K562 (cell line): ENCODE results near the gene CXCL1. TPM values are rescaled to one million over a fixed set of nuclear protein-coding genes. Genes with fewer than 3 reads are reported as not detected.

ENCODE experiments used
- ADNP ChIP-seq: fragments of 200-800 bp; sonication (Bioruptor generic); IDR thresholded peaks from 2 replicates; pipeline ENCODE4 v1.6.1; 2016; ENCODE audit warnings: missing genetic modification characterization, missing compliant biosample characterization
- CBFA2T3 ChIP-seq: fragments of 450-650 bp; IDR thresholded peaks from 2 replicates; pipeline ENCODE4 v1.6.1; 2017
- CTCF ChIP-seq, 3 experiments: IDR thresholded peaks in 2 of 3; conservative IDR thresholded peaks in 1 of 3; 2 replicates each; pipeline ENCODE4 v1.5.1; 2011 to 2012; ENCODE audit warnings: low read length in 3 of 3, mild to moderate bottlenecking in 3 of 3, control low read depth in 2 of 3, improper control_type of control experiment in 1 of 3, inconsistent platforms in 1 of 3, low read depth in 1 of 3, mixed read lengths in 1 of 3, moderate library complexity in 1 of 3; ENCODE audit not compliant: insufficient read depth in 2 of 3
- ILK ChIP-seq: fragments of 450-650 bp; IDR thresholded peaks from 2 replicates; pipeline ENCODE4 v1.6.1; 2016; ENCODE audit warnings: missing genetic modification characterization, low read depth, mild to moderate bottlenecking, missing compliant biosample characterization, moderate library complexity, borderline replicate concordance
- MCM5 ChIP-seq: fragments of 450-650 bp; IDR thresholded peaks from 2 replicates; pipeline ENCODE4 v1.6.1; 2016; ENCODE audit warnings: low read depth
- MGA ChIP-seq: fragments of 450-650 bp; IDR thresholded peaks from 2 replicates; pipeline ENCODE4 v1.6.1; 2016; ENCODE audit warnings: mild to moderate bottlenecking, moderate library complexity
- NCOR1 ChIP-seq: fragments of 450-650 bp; IDR thresholded peaks from 2 replicates; pipeline ENCODE4 v1.6.1; 2016; ENCODE audit warnings: mild to moderate bottlenecking, moderate library complexity
- OTX1 ChIP-seq: fragments of 450-650 bp; formaldehyde crosslinking; IDR thresholded peaks from 2 replicates; pipeline ENCODE4 v1.4.0; 2022; ENCODE audit warnings: mild to moderate bottlenecking
- POLR2AphosphoS2 ChIP-seq: IDR thresholded peaks from 2 replicates; pipeline ENCODE4 v1.6.1; 2012; ENCODE audit warnings: low read length, improper control_type of control experiment
- RBM17 ChIP-seq: fragments of 200-400 bp; formaldehyde crosslinking; IDR thresholded peaks from 2 replicates; pipeline ENCODE4 v1.6.1; 2017; ENCODE audit warnings: low read depth, mild to moderate bottlenecking, low read length, borderline replicate concordance
- ZBTB33 ChIP-seq: sonication (generic); formaldehyde crosslinking; IDR thresholded peaks from 2 replicates; pipeline ENCODE4 v1.8.1; 2023; ENCODE audit warnings: mild to moderate bottlenecking, missing genetic modification reagents
- ZNF282 ChIP-seq: sonication (generic); formaldehyde crosslinking; IDR thresholded peaks from 2 replicates; pipeline ENCODE4 v1.8.1; 2023; ENCODE audit warnings: missing genetic modification reagents
- ZNF766 ChIP-seq: fragments of 200-800 bp; sonication (Bioruptor generic); conservative IDR thresholded peaks from 2 replicates; pipeline ENCODE4 v1.6.1; 2016; ENCODE audit warnings: missing genetic modification characterization, missing compliant biosample characterization
- ZNF780A ChIP-seq: fragments of 250-450 bp; sonication (Bioruptor Pico); IDR thresholded peaks from 2 replicates; pipeline ENCODE4 v1.5.0; 2021; ENCODE audit warnings: mild to moderate bottlenecking
- ZNF830 ChIP-seq: fragments of 250-450 bp; sonication (Bioruptor Pico); IDR thresholded peaks from 2 replicates; pipeline ENCODE4 v1.5.0; 2021; ENCODE audit warnings: mild to moderate bottlenecking
- polyA plus RNA-seq, 8 experiments: library from polyadenylated mRNA; depleted of rRNA in 4 of 8; stranded (reverse) in 5 of 8; unstranded in 3 of 8; fragments of >200 nt; fragmentation: Nextera tagmentation in 2 of 8; fragmentation: Illumina TruSeq in 1 of 8; extraction: Ambion mirVana in 2 of 8; extraction: Trizol in 1 of 8; gene quantifications; 2 replicates each; pipeline versions ENCODE4 v1.2.1 to v1.2.3, GENCODE V29; 2011 to 2014; ENCODE audit warnings: inconsistent platforms in 1 of 8, missing spikeins in 1 of 8
- total RNA-seq, 7 experiments: library from RNA; depleted of rRNA in 6 of 7; stranded (reverse); fragments of >200 nt in 6 of 7; fragmentation: Illumina TruSeq in 2 of 7; extraction: Trizol in 2 of 7; gene quantifications; 2 replicates each; pipeline versions ENCODE4 v1.2.1 to v1.2.3, GENCODE V29; 2011 to 2021; ENCODE audit warnings: low replicate concordance in 1 of 7

CXCL1 gene
- total and polyA plus RNA-seq, 9 of the 15 experiments (the other 6 are each of a cell fraction or from before 2014, with no cell fraction given), result 0.07 to 2.2 (median 0.32) TPM; not detected in 3

DNA sequence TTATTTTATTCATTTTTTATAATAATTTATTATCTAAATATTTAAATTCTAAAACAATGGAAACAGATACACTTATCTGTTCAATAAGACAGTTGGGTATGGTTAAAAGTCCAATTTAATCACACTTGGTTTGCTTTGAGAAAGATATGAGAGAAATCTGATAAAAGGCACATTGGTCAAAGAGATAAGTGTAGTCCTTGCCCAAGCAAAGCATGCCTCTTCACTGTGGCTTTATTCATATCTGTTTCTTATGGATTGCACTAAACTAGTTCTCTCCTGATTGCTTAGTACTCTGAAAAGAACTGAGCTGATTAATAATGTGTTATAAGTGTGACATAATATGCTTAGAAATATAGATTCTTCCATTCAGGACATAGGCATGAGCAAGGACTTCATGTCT is 39.8 kb downstream of the CXCL1 start (continued):
- no peak for TF ChIP-seq CTCF (IDR thresholded peaks at IDR 0.05 in 2 of 3, conservative IDR thresholded peaks at IDR 0.05 in 1 of 3; ENCODE audit: insufficient read depth in 2 of 3, low read depth in 1 of 3, low read length in 3 of 3)
- no peak for TF ChIP-seq OTX1 (CRISPR knock-in tag)
- no peak for TF ChIP-seq MCM5
- TF ChIP-seq CBFA2T3, result peak; percentile 54; the same call in 1 of the 2 replicates
- no peak for TF ChIP-seq ILK (tag)
- peak; percentile 24; the same call in 1 of the 2 replicates for TF ChIP-seq NCOR1
- no peak for TF ChIP-seq MGA
- no peak for TF ChIP-seq ZNF282 (CRISPR knock-in tag)
- TF ChIP-seq ZNF830 (CRISPR knock-in tag), result no peak
- no peak for TF ChIP-seq ZBTB33 (CRISPR knock-in tag)
- no peak for TF ChIP-seq POLR2AphosphoS2
- TF ChIP-seq ZNF780A, result no peak
- peak; percentile 32; the same call in 1 of the 2 replicates for TF ChIP-seq ADNP (tag)
- TF ChIP-seq RBM17, result no peak
- TF ChIP-seq ZNF766 (CRISPR knock-in tag), result 0 out of 2 replicates have a peak, but pooled peaks have one; percentile 26
